Neural cell (in vitro differentiated cells): ENCODE results near the gene FARP2. TPM values are rescaled to one million over a fixed set of nuclear protein-coding genes. Genes with fewer than 3 reads are reported as not detected.

Experiments used
- H2AFZ ChIP-seq: fragments of 200-600, 300-800 bp; sonication (generic), shearing (Covaris generic); 2 replicates; pipeline ENCODE4 v1.6.0; 2014; ENCODE audit warnings: low read depth, mild to moderate bottlenecking, antibody characterized with exemption, low read length, moderate library complexity
- H3F3A ChIP-seq: fragments of 200-600 bp; shearing (Covaris generic); 2 replicates; pipeline ENCODE4 v1.6.1; 2016; ENCODE audit warnings: mild to moderate bottlenecking, moderate library complexity, mixed read lengths, antibody characterized with exemption, low read length; ENCODE audit not compliant: insufficient read depth, poor library complexity, severe bottlenecking
- H3K27ac ChIP-seq: fragments of 200-600, 300-800 bp; sonication (generic), shearing (Covaris generic); 2 replicates; pipeline ENCODE4 v1.5.1; 2014; ENCODE audit warnings: mild to moderate bottlenecking, low read length, moderate library complexity
- H3K27me3 ChIP-seq: fragments of 300-800, 200-600 bp; sonication (generic), shearing (Covaris generic); 2 replicates; pipeline ENCODE4 v1.6.0; 2014; ENCODE audit warnings: mild to moderate bottlenecking, low read depth, low read length, moderate library complexity; ENCODE audit not compliant: insufficient read depth
- H3K36me3 ChIP-seq: fragments of 300-800, 200-600 bp; sonication (generic), shearing (Covaris generic); 2 replicates; pipeline ENCODE4 v1.5.1; 2014; ENCODE audit warnings: mild to moderate bottlenecking, antibody characterized with exemption, low read length, moderate library complexity; ENCODE audit not compliant: insufficient read depth
- H3K4me2 ChIP-seq: fragments of 300-800, 200-600 bp; sonication (generic), shearing (Covaris generic); 2 replicates; pipeline ENCODE4 v1.6.0; 2014; ENCODE audit warnings: mild to moderate bottlenecking, low read length
- H3K4me3 ChIP-seq: fragments of 300-800, 200-600 bp; sonication (generic), shearing (Covaris generic); 2 replicates; pipeline ENCODE4 v1.5.1; 2014; ENCODE audit warnings: mild to moderate bottlenecking, low read length, moderate library complexity
- H3K79me2 ChIP-seq: fragments of 200-600 bp; shearing (Covaris generic); replicated peaks from 2 replicates; pipeline ENCODE4 v1.6.0; 2014; ENCODE audit warnings: mild to moderate bottlenecking, low read length, moderate library complexity; ENCODE audit not compliant: insufficient read depth
- H3K9ac ChIP-seq: fragments of 300-800, 200-600 bp; sonication (generic), shearing (Covaris generic); 2 replicates; pipeline ENCODE4 v1.6.1; 2016; ENCODE audit warnings: mild to moderate bottlenecking, low read length, mixed read lengths
- H3K9me2 ChIP-seq: fragments of 200-600 bp; shearing (Covaris generic); 2 replicates; pipeline ENCODE4 v1.6.1; 2016; ENCODE audit warnings: mild to moderate bottlenecking, low read length, mixed read lengths; ENCODE audit not compliant: insufficient read depth
- H3K9me3 ChIP-seq: fragments of 200-600, 300-800 bp; sonication (generic), shearing (Covaris generic); 2 replicates; pipeline ENCODE4 v1.6.1; 2016; ENCODE audit warnings: mild to moderate bottlenecking, mixed run types, low read length, moderate library complexity, mixed read lengths
- H4K20me1 ChIP-seq: fragments of 200-600 bp; shearing (Covaris generic); 2 replicates; pipeline ENCODE4 v1.6.1; 2016; ENCODE audit warnings: mild to moderate bottlenecking, mixed run types; ENCODE audit not compliant: insufficient read depth
- CTCF ChIP-seq: fragments of 450-650 bp; IDR thresholded peaks from 2 replicates; pipeline ENCODE4 v1.5.1; 2014; ENCODE audit warnings: antibody characterized with exemption, mild to moderate bottlenecking, moderate library complexity; ENCODE audit not compliant: poor library complexity, severe bottlenecking
- EP300 ChIP-seq: fragments of 450-650 bp; conservative IDR thresholded peaks from 2 replicates; pipeline ENCODE4 v1.6.1; 2014; ENCODE audit warnings: antibody characterized with exemption, mild to moderate bottlenecking, moderate library complexity; ENCODE audit not compliant: poor library complexity, severe bottlenecking
- EZH2 ChIP-seq: fragments of 200-600, 300-800 bp; shearing (Covaris generic), sonication (generic); IDR thresholded peaks from 2 replicates; pipeline ENCODE4 v1.6.1; 2014; ENCODE audit warnings: antibody characterized with exemption, low read length, borderline replicate concordance, mild to moderate bottlenecking; ENCODE audit not compliant: insufficient read depth, poor library complexity, severe bottlenecking
- MXI1 ChIP-seq: fragments of 450-650 bp; conservative IDR thresholded peaks from 2 replicates; pipeline ENCODE4 v1.6.1; 2014; ENCODE audit warnings: antibody characterized with exemption, mild to moderate bottlenecking; ENCODE audit not compliant: poor library complexity, severe bottlenecking
- POLR2AphosphoS5 ChIP-seq: IDR thresholded peaks from 2 replicates; pipeline ENCODE4 v1.6.1; 2012
- RAD21 ChIP-seq: fragments of 450-650 bp; conservative IDR thresholded peaks from 2 replicates; pipeline ENCODE4 v1.6.1; 2014; ENCODE audit warnings: antibody characterized with exemption, mild to moderate bottlenecking, moderate library complexity
- SMC3 ChIP-seq: fragments of 450-650 bp; conservative IDR thresholded peaks from 2 replicates; pipeline ENCODE4 v1.6.1; 2014; ENCODE audit warnings: antibody characterized with exemption, mild to moderate bottlenecking, moderate library complexity; ENCODE audit not compliant: poor library complexity
- TAF1 ChIP-seq: IDR thresholded peaks from 2 replicates; pipeline ENCODE4 v1.6.1; 2012; ENCODE audit warnings: low read depth
- polyA plus RNA-seq: library from polyadenylated mRNA; depleted of rRNA; stranded (reverse); fragments of >200 nt; gene quantifications from 2 replicates; pipeline ENCODE4 v1.2.3, GENCODE V29; 2014
- TF ChIP-seq, protein P1 (sequence below): IDR thresholded peaks from 2 replicates; pipeline ENCODE4 v1.6.1; 2012; ENCODE audit warnings: borderline replicate concordance

Gene FARP2
- polyA plus RNA-seq, 1 donor from 2014 or later: 13.3 TPM

DNA sequence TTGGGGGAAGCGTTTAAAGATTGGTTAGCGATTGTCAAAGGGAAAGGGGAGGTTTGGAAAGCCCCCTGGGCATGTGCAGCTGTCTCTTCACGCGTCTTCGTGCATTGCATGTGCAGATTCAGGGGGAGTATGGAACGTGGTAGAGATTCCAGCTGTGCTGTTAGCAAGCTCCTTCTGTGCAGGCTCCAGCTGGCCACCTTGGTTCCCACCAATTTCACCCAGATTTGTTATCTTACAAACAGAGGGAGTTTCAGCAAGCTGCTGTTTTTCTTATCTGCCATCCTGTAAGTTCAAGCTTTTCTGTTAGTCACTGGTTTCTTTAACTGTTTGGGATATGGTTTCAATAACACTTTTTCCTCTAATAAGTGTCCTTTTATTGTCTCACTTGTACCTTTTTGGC, 30.4 kb downstream of the FARP2 start:
- no peaks in the 10 kb centered on the region for H3K36me3 ChIP-seq
- TF ChIP-seq CTCF (no peak), EP300 (no peak), MXI1 (no peak), POLR2AphosphoS5 (no peak), TAF1 (no peak), EZH2 (no peak), RAD21 (no peak), SMC3 (no peak)
- TF ChIP-seq, protein P1, sequence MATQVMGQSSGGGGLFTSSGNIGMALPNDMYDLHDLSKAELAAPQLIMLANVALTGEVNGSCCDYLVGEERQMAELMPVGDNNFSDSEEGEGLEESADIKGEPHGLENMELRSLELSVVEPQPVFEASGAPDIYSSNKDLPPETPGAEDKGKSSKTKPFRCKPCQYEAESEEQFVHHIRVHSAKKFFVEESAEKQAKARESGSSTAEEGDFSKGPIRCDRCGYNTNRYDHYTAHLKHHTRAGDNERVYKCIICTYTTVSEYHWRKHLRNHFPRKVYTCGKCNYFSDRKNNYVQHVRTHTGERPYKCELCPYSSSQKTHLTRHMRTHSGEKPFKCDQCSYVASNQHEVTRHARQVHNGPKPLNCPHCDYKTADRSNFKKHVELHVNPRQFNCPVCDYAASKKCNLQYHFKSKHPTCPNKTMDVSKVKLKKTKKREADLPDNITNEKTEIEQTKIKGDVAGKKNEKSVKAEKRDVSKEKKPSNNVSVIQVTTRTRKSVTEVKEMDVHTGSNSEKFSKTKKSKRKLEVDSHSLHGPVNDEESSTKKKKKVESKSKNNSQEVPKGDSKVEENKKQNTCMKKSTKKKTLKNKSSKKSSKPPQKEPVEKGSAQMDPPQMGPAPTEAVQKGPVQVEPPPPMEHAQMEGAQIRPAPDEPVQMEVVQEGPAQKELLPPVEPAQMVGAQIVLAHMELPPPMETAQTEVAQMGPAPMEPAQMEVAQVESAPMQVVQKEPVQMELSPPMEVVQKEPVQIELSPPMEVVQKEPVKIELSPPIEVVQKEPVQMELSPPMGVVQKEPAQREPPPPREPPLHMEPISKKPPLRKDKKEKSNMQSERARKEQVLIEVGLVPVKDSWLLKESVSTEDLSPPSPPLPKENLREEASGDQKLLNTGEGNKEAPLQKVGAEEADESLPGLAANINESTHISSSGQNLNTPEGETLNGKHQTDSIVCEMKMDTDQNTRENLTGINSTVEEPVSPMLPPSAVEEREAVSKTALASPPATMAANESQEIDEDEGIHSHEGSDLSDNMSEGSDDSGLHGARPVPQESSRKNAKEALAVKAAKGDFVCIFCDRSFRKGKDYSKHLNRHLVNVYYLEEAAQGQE: no peak
- no peaks in the 10 kb centered on the region for H3K79me2 ChIP-seq
- H3K4me3 ChIP-seq: no peak overlapping the region
- H3K4me2 ChIP-seq: no peak overlapping the region
- no peaks in the 10 kb centered on the region for H4K20me1 ChIP-seq
- no peaks in the 10 kb centered on the region for H3K9me3 ChIP-seq
- H3K27me3 ChIP-seq: no peaks in the 10 kb centered on the region
- no peaks in the 10 kb centered on the region for H3F3A ChIP-seq
- H2AFZ ChIP-seq: no peak overlapping the region
- H3K27ac ChIP-seq: no peak overlapping the region
- no peak overlapping the region for H3K9ac ChIP-seq
- H3K9me2 ChIP-seq: no peaks in the 10 kb centered on the region

DNA sequence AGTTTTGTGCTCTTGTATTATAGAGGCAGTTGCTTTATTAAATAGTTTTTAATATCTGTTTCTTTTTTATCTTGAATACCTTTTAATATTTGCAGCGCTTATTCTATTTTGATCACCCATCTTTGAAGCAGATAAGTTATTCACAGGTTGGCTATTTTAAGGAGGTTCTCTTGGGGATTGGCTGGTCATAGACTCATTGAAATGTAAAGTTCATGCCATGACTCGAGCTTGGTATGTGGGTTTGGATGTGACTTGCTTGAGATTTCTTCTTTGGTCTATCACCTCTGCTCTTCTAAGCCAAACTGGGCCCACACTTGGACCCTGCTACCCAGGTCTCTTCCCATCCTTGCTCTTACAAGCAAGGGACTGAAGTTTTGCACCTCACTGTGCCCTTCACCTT, 33.6 kb downstream of the FARP2 start:
- Histone ChIP-seq H3F3A (no peaks in the 10 kb centered on the region), H3K27me3 (no peaks in the 10 kb centered on the region), H3K9me3 (no peaks in the 10 kb centered on the region), H3K79me2 (no peaks in the 10 kb centered on the region), H3K4me3 (no peak overlapping the region), H3K4me2 (no peak overlapping the region), H2AFZ (no peak overlapping the region), H3K27ac (no peak overlapping the region), H4K20me1 (no peaks in the 10 kb centered on the region), H3K9ac (no peak overlapping the region), H3K9me2 (no peaks in the 10 kb centered on the region), H3K36me3 (no peaks in the 10 kb centered on the region)
- no peak for TF ChIP-seq SMC3
- no peak for TF ChIP-seq TAF1
- no peak for TF ChIP-seq EP300
- no peak for TF ChIP-seq RAD21
- no peak for TF ChIP-seq POLR2AphosphoS5
- no peak for TF ChIP-seq MXI1
- TF ChIP-seq, protein P1: no peak
